ENCODE data around the gene POR.
"Not testable (repeated sequence)": the region's sequence is repeated elsewhere in the genome, so short reads cannot be mapped to it uniquely, and the experiment has no call there.

The POR gene

GRCh38 chr7:75888464-75889222 lies 26.3 kb upstream of the POR start:
- Histone ChIP-seq H3K4me1 (ENCODE audit: control insufficient read depth in 1 of 2, insufficient read depth in 1 of 2, low read depth in 1 of 2, low read length in 1 of 2) (no peaks in the 10 kb centered on the region), H3K9me3 (no peaks in the 10 kb centered on the region), H3K4me3 (ENCODE audit: low read depth in 1 of 2, low read length in 1 of 2) (no peak overlapping the region), H3K27me3 (no peaks in the 10 kb centered on the region), H3K27ac (no peak overlapping the region), H3K36me3 (peaks cover 52% of the 10 kb centered on the region)
- TF ChIP-seq CTCF (IDR thresholded peaks at IDR 0.05): no peak

GRCh38 chr7:75889223-75889825 lies 25.6 kb upstream of the POR start:
- Histone ChIP-seq H3K27ac (no peak overlapping the region), H3K9me3 (no peaks in the 10 kb centered on the region), H3K27me3 (no peaks in the 10 kb centered on the region), H3K4me1 (ENCODE audit: control insufficient read depth in 1 of 2, insufficient read depth in 1 of 2, low read depth in 1 of 2, low read length in 1 of 2) (no peaks in the 10 kb centered on the region), H3K36me3 (peaks cover 45% of the 10 kb centered on the region), H3K4me3 (ENCODE audit: low read depth in 1 of 2, low read length in 1 of 2) (no peak overlapping the region)
- TF ChIP-seq CTCF (IDR thresholded peaks at IDR 0.05): no peak

DNA sequence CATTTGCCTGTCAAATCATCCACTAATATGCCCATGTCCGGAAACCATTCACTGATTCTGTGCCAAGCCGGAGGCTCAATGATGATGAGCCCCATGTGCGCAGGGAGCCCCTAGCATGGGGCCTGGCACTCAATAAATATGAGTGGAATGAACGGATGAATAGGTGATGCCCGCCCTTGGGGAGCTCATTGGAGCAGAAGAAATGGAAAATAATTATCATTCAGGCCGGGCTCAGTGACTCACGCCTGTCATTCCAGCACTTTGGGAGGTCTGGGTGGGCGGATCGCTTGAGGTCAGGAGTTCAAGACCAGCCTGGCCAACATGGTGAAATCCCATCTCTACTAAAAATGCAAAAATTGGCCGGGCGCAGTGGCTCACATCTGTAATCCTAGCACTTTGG lies 25.1 kb upstream of the POR start:
- H3K9me3 ChIP-seq: no peaks in the 10 kb centered on the region
- H3K4me1 ChIP-seq (ENCODE audit: control insufficient read depth in 1 of 2, insufficient read depth in 1 of 2, low read depth in 1 of 2, low read length in 1 of 2): no peaks in the 10 kb centered on the region
- peaks cover 40% of the 10 kb centered on the region for H3K36me3 ChIP-seq
- no peak overlapping the region for H3K27ac ChIP-seq
- no peaks in the 10 kb centered on the region for H3K27me3 ChIP-seq
- H3K4me3 ChIP-seq (ENCODE audit: low read depth in 1 of 2, low read length in 1 of 2): no peak overlapping the region
- no peak for TF ChIP-seq CTCF (IDR thresholded peaks at IDR 0.05)

DNA sequence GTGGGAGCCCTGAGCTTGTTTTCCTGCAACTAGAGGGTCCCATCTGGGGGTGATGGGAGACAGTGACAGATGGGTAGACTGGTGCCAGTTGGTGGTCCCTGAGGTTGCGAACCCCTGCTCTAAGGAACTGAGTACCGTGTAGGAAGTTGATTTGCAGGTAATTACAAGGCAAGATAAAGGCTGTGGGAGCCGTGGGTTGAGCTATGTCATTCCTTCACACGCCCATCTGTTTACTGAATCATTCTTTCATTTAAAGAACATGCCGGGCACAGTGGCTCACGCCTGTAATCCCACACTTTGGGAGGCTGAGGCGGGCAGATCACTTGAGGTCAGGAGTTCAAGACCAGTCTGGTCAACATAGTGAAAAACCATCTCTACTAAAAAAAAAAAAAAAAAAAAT lies 23.7 kb upstream of the POR start:
- H3K36me3 ChIP-seq: peaks cover 26% of the 10 kb centered on the region
- not testable (repeated sequence) for H3K4me3 ChIP-seq (ENCODE audit: low read depth in 1 of 2, low read length in 1 of 2); H3K9me3 ChIP-seq; H3K4me1 ChIP-seq (ENCODE audit: control insufficient read depth in 1 of 2, insufficient read depth in 1 of 2, low read depth in 1 of 2, low read length in 1 of 2); H3K27me3 ChIP-seq; H3K27ac ChIP-seq

DNA sequence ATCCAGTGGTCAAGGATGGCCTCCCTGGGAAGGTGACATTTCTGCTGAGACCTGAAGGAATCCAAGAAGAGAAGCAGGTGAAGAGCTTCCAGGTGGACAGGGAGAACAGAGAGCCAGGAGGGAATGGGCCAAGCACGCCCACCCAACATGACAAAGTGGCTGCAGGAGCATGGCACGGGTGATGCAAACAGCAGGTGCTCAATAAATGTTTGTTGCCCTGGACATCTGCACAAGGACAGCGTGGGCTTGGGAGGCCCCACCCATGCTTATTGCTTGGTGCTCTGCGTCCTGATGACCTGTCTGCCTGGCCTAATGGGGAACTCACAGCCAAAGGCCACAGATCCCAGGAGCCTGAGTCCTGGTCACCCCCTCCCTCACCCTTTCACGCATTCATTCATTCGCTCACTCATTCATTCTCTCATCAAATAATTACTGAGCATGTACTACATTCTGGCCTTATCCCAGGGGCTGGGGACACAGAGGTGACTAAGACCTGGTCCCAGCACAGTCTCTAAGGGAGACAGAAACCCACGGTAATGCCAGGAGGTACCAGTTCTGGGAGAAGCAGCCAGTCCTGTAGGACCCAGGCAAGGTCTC lies 23.0 kb upstream of the POR start:
- no peak for TF ChIP-seq CTCF (IDR thresholded peaks at IDR 0.05)
- no peak overlapping the region for H3K4me3 ChIP-seq (ENCODE audit: low read depth in 1 of 2, low read length in 1 of 2)
- H3K4me1 ChIP-seq (ENCODE audit: control insufficient read depth in 1 of 2, insufficient read depth in 1 of 2, low read depth in 1 of 2, low read length in 1 of 2): no peaks in the 10 kb centered on the region
- H3K27me3 ChIP-seq: no peaks in the 10 kb centered on the region
- no peaks in the 10 kb centered on the region for H3K9me3 ChIP-seq
- peaks cover 19% of the 10 kb centered on the region for H3K36me3 ChIP-seq
- H3K27ac ChIP-seq: no peak overlapping the region

- Histone ChIP-seq H3K4me3 (ENCODE audit: low read depth in 1 of 2, low read length in 1 of 2) (no peak overlapping the region), H3K27me3 (no peaks in the 10 kb centered on the region), H3K27ac (no peak overlapping the region), H3K9me3 (no peaks in the 10 kb centered on the region), H3K4me1 (ENCODE audit: control insufficient read depth in 1 of 2, insufficient read depth in 1 of 2, low read depth in 1 of 2, low read length in 1 of 2) (no peaks in the 10 kb centered on the region), H3K36me3 (peaks cover 15% of the 10 kb centered on the region)
- no peak for TF ChIP-seq CTCF (IDR thresholded peaks at IDR 0.05)
Measured at GRCh38 chr7:75892634-75893272, 22.2 kb upstream of the POR start.
